ENCODE data around the gene SMIM35. TPM values are rescaled to one million over a fixed set of nuclear protein-coding genes. Genes with fewer than 3 reads are reported as not detected.

Gene SMIM35
- polyA plus RNA-seq, 1 of the 3 experiments (the other 2 are of a cell fraction), result not detected

DNA sequence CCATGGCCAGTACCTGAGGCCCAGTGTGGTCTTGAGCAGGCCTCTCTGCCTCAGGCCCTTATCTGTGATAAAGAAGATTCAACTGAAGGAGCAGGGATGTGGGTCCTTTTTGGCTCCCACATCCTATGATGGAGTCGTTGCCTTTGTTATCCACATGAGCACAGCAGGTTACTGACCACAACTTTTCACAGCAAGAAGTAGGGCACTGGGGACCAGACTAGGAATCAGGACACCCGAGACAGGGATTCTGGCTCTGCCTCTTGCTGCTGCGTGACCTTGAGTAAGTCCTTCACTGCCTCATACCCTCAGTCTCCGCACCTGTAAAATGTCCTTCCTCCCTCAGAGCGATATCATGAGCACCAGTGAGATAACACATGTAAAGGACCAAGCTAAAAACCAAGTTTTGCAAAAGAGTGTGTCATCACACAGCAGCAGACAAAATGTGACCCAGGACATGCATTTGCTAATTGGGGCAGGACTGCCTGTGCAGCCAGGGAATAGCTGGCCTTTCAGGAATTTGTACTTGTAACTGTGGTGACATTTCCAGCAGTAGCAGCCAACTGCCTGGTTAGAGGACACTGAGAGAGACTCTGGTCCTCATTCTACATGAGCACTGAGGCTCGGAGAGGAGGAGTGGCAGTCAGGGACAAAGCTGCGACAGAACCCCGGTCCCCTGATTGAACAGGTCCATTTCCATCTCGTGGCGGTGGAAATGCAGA lies 13.2 kb upstream of the SMIM35 start:
- ChIA-PET POLR2A (interaction anchor here (0.8 kb wide), 1 partner anchor 42 kb away, joined by 3 read pairs; no protein-coding TSS in a partner anchor), CTCF (interaction anchor here (1.0 kb wide), 1 partner anchor 142 kb away, joined by 4 read pairs; no protein-coding TSS in a partner anchor)

More for the DNA sequence above, 13.2 kb upstream of the SMIM35 start:
- TF ChIP-seq FOXJ3 (CRISPR knock-in tag; IDR thresholded peaks at IDR 0.05) (no peak), GATA2 (CRISPR knock-in tag; IDR thresholded peaks at IDR 0.05) (no peak), FOXM1 (IDR thresholded peaks at IDR 0.05; ENCODE audit: low read depth) (no peak), YY1 (IDR thresholded peaks at IDR 0.05; ENCODE audit: low read depth) (no peak), RXRA (IDR thresholded peaks at IDR 0.05; ENCODE audit: borderline replicate concordance, low read depth) (no peak), TAF1 (IDR thresholded peaks at IDR 0.05; ENCODE audit: borderline replicate concordance, low read depth, low read length) (no peak), RFX5 (IDR thresholded peaks at IDR 0.05; ENCODE audit: low read length) (no peak), JUND (IDR thresholded peaks at IDR 0.05) (no peak), ELF1 (IDR thresholded peaks at IDR 0.05) (no peak), MXI1 (IDR thresholded peaks at IDR 0.05; ENCODE audit: low read depth, low read length) (no peak), TCF12 (IDR thresholded peaks at IDR 0.05) (no peak), NRF1 (IDR thresholded peaks at IDR 0.05; ENCODE audit: low read depth, low read length) (no peak), EP300 (IDR thresholded peaks at IDR 0.05; ENCODE audit: borderline replicate concordance in 1 of 2, low read depth in 1 of 2, low read length in 1 of 2) (no peak)
- TF ChIP-seq, protein P1, sequence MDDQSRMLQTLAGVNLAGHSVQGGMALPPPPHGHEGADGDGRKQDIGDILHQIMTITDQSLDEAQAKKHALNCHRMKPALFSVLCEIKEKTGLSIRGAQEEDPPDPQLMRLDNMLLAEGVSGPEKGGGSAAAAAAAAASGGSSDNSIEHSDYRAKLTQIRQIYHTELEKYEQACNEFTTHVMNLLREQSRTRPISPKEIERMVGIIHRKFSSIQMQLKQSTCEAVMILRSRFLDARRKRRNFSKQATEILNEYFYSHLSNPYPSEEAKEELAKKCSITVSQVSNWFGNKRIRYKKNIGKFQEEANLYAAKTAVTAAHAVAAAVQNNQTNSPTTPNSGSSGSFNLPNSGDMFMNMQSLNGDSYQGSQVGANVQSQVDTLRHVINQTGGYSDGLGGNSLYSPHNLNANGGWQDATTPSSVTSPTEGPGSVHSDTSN (IDR thresholded peaks at IDR 0.05), result no peak
- TF ChIP-seq, protein P2, sequence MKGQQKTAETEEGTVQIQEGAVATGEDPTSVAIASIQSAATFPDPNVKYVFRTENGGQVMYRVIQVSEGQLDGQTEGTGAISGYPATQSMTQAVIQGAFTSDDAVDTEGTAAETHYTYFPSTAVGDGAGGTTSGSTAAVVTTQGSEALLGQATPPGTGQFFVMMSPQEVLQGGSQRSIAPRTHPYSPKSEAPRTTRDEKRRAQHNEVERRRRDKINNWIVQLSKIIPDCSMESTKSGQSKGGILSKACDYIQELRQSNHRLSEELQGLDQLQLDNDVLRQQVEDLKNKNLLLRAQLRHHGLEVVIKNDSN (IDR thresholded peaks at IDR 0.05; ENCODE audit: borderline replicate concordance, low read depth), result no peak
- TF ChIP-seq, protein P3, sequence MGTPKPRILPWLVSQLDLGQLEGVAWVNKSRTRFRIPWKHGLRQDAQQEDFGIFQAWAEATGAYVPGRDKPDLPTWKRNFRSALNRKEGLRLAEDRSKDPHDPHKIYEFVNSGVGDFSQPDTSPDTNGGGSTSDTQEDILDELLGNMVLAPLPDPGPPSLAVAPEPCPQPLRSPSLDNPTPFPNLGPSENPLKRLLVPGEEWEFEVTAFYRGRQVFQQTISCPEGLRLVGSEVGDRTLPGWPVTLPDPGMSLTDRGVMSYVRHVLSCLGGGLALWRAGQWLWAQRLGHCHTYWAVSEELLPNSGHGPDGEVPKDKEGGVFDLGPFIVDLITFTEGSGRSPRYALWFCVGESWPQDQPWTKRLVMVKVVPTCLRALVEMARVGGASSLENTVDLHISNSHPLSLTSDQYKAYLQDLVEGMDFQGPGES (IDR thresholded peaks at IDR 0.05; ENCODE audit: low read depth, low read length), result no peak
- TF ChIP-seq, protein P4, sequence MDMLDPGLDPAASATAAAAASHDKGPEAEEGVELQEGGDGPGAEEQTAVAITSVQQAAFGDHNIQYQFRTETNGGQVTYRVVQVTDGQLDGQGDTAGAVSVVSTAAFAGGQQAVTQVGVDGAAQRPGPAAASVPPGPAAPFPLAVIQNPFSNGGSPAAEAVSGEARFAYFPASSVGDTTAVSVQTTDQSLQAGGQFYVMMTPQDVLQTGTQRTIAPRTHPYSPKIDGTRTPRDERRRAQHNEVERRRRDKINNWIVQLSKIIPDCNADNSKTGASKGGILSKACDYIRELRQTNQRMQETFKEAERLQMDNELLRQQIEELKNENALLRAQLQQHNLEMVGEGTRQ (IDR thresholded peaks at IDR 0.05; ENCODE audit: borderline replicate concordance, low read depth, low read length), result no peak
- TF ChIP-seq, protein P5, sequence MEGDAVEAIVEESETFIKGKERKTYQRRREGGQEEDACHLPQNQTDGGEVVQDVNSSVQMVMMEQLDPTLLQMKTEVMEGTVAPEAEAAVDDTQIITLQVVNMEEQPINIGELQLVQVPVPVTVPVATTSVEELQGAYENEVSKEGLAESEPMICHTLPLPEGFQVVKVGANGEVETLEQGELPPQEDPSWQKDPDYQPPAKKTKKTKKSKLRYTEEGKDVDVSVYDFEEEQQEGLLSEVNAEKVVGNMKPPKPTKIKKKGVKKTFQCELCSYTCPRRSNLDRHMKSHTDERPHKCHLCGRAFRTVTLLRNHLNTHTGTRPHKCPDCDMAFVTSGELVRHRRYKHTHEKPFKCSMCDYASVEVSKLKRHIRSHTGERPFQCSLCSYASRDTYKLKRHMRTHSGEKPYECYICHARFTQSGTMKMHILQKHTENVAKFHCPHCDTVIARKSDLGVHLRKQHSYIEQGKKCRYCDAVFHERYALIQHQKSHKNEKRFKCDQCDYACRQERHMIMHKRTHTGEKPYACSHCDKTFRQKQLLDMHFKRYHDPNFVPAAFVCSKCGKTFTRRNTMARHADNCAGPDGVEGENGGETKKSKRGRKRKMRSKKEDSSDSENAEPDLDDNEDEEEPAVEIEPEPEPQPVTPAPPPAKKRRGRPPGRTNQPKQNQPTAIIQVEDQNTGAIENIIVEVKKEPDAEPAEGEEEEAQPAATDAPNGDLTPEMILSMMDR (IDR thresholded peaks at IDR 0.05), result no peak
- Histone ChIP-seq H3K36me3 (replicated peaks in 1 of 2; ENCODE audit: control insufficient read depth in 1 of 2, insufficient read depth in 2 of 2, low read length in 1 of 2) (no peaks in the 10 kb centered on the region), H4K20me1 (ENCODE audit: insufficient read depth) (no peaks in the 10 kb centered on the region), H3K4me3 (ENCODE audit: low read depth in 2 of 2, low read length in 1 of 2) (no peak overlapping the region), H3K4me2 (no peak overlapping the region), H3K9ac (no peak overlapping the region), H2AFZ (ENCODE audit: low read depth) (no peak overlapping the region), H3K27ac (ENCODE audit: low read depth in 2 of 2, low read length in 1 of 2) (no peak overlapping the region), H3K79me2 (ENCODE audit: insufficient read depth) (no peaks in the 10 kb centered on the region), H3K4me1 (ENCODE audit: control insufficient read depth in 1 of 2, insufficient read depth in 2 of 2, low read depth in 1 of 2, low read length in 1 of 2) (no peaks in the 10 kb centered on the region), H3K27me3 (ENCODE audit: insufficient read depth) (no peaks in the 10 kb centered on the region; the same call in 1 of the 2 replicates), H3K9me2 (no peaks in the 10 kb centered on the region), H3F3A (replicated peaks; ENCODE audit: insufficient read depth) (no peaks in the 10 kb centered on the region), H3K9me3 (no peaks in the 10 kb centered on the region)
- no peak for DNase-seq
- WGBS (ENCODE audit: low lambda C conversion rate), result 57% methylated on average over 10 of the region's 10 CpGs

Data from SK-N-SH (cell line).